Loucy (cell line): ENCODE data around the gene SHROOM3.

Source experiments
- CTCF ChIP-seq: fragments of 200-600 bp; sonication (generic); conservative IDR thresholded peaks from 2 replicates; pipeline ENCODE4 v1.5.1; 2014; ENCODE audit warnings: mild to moderate bottlenecking, antibody characterized with exemption, low read length
- EZH2phosphoT487 ChIP-seq: fragments of 200-600 bp; IDR thresholded peaks from 2 replicates; pipeline ENCODE4 v1.6.1; 2018; ENCODE audit warnings: antibody characterized with exemption, mild to moderate bottlenecking, moderate library complexity, borderline replicate concordance

GRCh38 chr4:76533314-76533713 is 98.3 kb downstream of the SHROOM3 start:
- no peak for TF ChIP-seq CTCF
- no peak for TF ChIP-seq EZH2phosphoT487
